Esophagus muscularis mucosa (tissue), 4 donors: ENCODE data around the gene MATN1. TPM values are rescaled to one million over a fixed set of nuclear protein-coding genes. Genes with fewer than 3 reads are reported as not detected.
"Not testable (repeated sequence)": the region's sequence is repeated elsewhere in the genome, so short reads cannot be mapped to it uniquely, and the experiment has no call there.

ENCODE experiments used
- DNase-seq: peaks from one replicate; pipeline ENCODE4 v3.0.0-alpha.2; 2017; ENCODE audit errors: extremely low spot score
- H3K27ac ChIP-seq, 4 donors: fragments of 200-600 bp; sonication (generic); replicated peaks in 1 of 4; 1 replicate in 3 of 4; 2 replicates in 1 of 4; pipeline ENCODE4 v1.5.1; 2016 to 2019; ENCODE audit warnings: mild to moderate bottlenecking in 1 of 4
- H3K27me3 ChIP-seq, 4 donors: fragments of 200-600 bp; sonication (generic); one replicate each; pipeline versions ENCODE4 v1.5.1 to v1.6.0; 2016 to 2019
- H3K36me3 ChIP-seq, 4 donors: fragments of 200-600 bp; sonication (generic); one replicate each; pipeline ENCODE4 v1.5.1; 2016 to 2019
- H3K4me1 ChIP-seq, 4 donors: fragments of 200-600 bp; sonication (generic); one replicate each; pipeline ENCODE4 v1.5.1; 2016 to 2019
- H3K4me3 ChIP-seq, 4 donors: fragments of 200-600 bp; sonication (generic); 1 replicate in 2 of 4; 2 replicates in 2 of 4; pipeline ENCODE4 v1.5.1; 2016 to 2019; ENCODE audit warnings: mild to moderate bottlenecking in 4 of 4, moderate library complexity in 1 of 4
- H3K9me3 ChIP-seq, 4 donors: fragments of 200-600 bp; sonication (generic); 1 replicate in 3 of 4; 2 replicates in 1 of 4; pipeline ENCODE4 v1.5.1; 2016 to 2019
- EP300 ChIP-seq: sonication (generic); formaldehyde crosslinking; IDR thresholded peaks from one replicate; pipeline ENCODE4 v1.6.1; 2017; ENCODE audit warnings: antibody characterized with exemption
- POLR2A ChIP-seq: fragments of 450-650 bp; IDR thresholded peaks from one replicate; pipeline ENCODE4 v1.6.1; 2017; ENCODE audit warnings: antibody characterized with exemption, moderate library complexity, mild to moderate bottlenecking, low read depth
- POLR2AphosphoS5 ChIP-seq, 2 donors: sonication (generic); formaldehyde crosslinking; IDR thresholded peaks; one replicate each; pipeline ENCODE4 v1.6.1; 2017; ENCODE audit warnings: antibody characterized with exemption in 2 of 2
- WGBS: methylation state at CpG from one replicate; pipeline ENCODE4 v1.1.5; 2018; 5-methylcytosine and 5-hydroxymethylcytosine counted together
- intact Hi-C: fragments of 100-400 bp; cut with DNase I; formaldehyde crosslinking; loops from one replicate; pipeline ENCODE4 v1.15.1; 2023
- total RNA-seq, 4 donors: library from RNA; depleted of rRNA; stranded (reverse); fragments of >200 nt; gene quantifications; one replicate each; pipeline versions ENCODE4 v1.1.0 to v1.2.1, GENCODE V29; 2016
- TF ChIP-seq, protein P1 (sequence below), 3 experiments: fragments of 200-600 bp in 2 of 3; fragments of 450-650 bp in 1 of 3; sonication (generic) in 2 of 3; IDR thresholded peaks; one replicate each; pipeline ENCODE4 v1.5.1; 2017 to 2019; ENCODE audit warnings: antibody characterized with exemption in 3 of 3, mild to moderate bottlenecking in 2 of 3, moderate library complexity in 1 of 3

Gene MATN1
- total RNA-seq, 4 donors from 2014 or later, result not detected

- H3K9me3 ChIP-seq, result no peaks in the 10 kb centered on the region
- no peaks in the 10 kb centered on the region for H3K36me3 ChIP-seq
- no peak for TF ChIP-seq POLR2A
- no peak for TF ChIP-seq EP300
- no peak for TF ChIP-seq POLR2AphosphoS5 (IDR thresholded peaks at IDR 0.05)
- TF ChIP-seq, protein P1, sequence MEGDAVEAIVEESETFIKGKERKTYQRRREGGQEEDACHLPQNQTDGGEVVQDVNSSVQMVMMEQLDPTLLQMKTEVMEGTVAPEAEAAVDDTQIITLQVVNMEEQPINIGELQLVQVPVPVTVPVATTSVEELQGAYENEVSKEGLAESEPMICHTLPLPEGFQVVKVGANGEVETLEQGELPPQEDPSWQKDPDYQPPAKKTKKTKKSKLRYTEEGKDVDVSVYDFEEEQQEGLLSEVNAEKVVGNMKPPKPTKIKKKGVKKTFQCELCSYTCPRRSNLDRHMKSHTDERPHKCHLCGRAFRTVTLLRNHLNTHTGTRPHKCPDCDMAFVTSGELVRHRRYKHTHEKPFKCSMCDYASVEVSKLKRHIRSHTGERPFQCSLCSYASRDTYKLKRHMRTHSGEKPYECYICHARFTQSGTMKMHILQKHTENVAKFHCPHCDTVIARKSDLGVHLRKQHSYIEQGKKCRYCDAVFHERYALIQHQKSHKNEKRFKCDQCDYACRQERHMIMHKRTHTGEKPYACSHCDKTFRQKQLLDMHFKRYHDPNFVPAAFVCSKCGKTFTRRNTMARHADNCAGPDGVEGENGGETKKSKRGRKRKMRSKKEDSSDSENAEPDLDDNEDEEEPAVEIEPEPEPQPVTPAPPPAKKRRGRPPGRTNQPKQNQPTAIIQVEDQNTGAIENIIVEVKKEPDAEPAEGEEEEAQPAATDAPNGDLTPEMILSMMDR (IDR thresholded peaks at IDR 0.05), result no peak
- H3K4me3 ChIP-seq, result no peak overlapping the region
- intact Hi-C loops, result no loop called here
- H3K27me3 ChIP-seq, result peaks cover 0 to 8% (median 6%) of the 10 kb centered on the region in 4 donors
- WGBS, result 63% methylated on average over 7 of the region's 7 CpGs
- H3K4me1 ChIP-seq, result peaks cover 0 to 19% (median 7%) of the 10 kb centered on the region in 4 donors
- H3K27ac ChIP-seq, result no peak overlapping the region
- no peak for DNase-seq
These were observed 33.3 kb downstream of the MATN1 start for GRCh38 chr1:30689901-30690645.

- no peak for DNase-seq
- no peaks in the 10 kb centered on the region for H3K36me3 ChIP-seq
- peaks cover 0 to 17% (median 14%) of the 10 kb centered on the region in 4 donors for H3K27me3 ChIP-seq
- no peak overlapping the region for H3K4me3 ChIP-seq
- H3K9me3 ChIP-seq, result no peaks in the 10 kb centered on the region
- TF ChIP-seq POLR2AphosphoS5 (IDR thresholded peaks at IDR 0.05) (no peak), EP300 (no peak), POLR2A (no peak)
- TF ChIP-seq, protein P1 (IDR thresholded peaks at IDR 0.05), result no peak
- peaks cover 0 to 17% (median 11%) of the 10 kb centered on the region in 4 donors for H3K4me1 ChIP-seq
- H3K27ac ChIP-seq, result no peak overlapping the region
- WGBS, result 78% methylated on average over 4 of the region's 11 CpGs
- intact Hi-C loops, result no loop called here
These were observed 34.2 kb downstream of the MATN1 start for GRCh38 chr1:30688920-30689794.

- H3K27ac ChIP-seq, H3K9me3 ChIP-seq, H3K4me3 ChIP-seq, DNase-seq, H3K36me3 ChIP-seq, intact Hi-C loops: not testable (repeated sequence)
- Histone ChIP-seq H3K4me1 (peaks cover 0 to 17% (median 11%) of the 10 kb centered on the region in 4 donors), H3K27me3 (peaks cover 0 to 24% (median 15%) of the 10 kb centered on the region in 4 donors)
- WGBS, result 94% methylated on average over 9 of the region's 9 CpGs
These were observed 34.9 kb downstream of the MATN1 start for GRCh38 chr1:30688516-30688915.

DNA sequence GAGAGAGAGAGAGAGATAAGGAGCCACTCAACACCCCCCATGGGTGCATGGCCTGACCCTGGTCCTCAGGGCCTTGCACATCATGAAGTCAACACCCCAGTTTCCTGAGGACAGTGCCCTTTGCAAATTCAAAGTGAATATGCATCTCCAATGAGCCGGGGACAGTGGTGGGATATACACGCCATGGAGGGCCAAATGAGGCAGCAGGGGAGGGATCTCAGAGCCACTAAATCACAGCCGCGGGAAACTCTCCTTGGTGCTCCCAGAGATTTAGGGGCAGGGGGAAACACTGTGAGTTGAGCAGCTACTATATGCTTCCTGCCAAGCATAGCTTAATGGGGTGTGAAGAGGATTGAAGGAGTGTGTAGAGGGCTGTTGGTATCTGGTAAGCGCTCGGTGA is 35.5 kb downstream of the MATN1 start:
- H3K36me3 ChIP-seq, result no peaks in the 10 kb centered on the region
- intact Hi-C loops, result no loop called here

More for the DNA sequence above, 35.5 kb downstream of the MATN1 start:
- 92% methylated on average over 6 of the region's 6 CpGs for WGBS
- Histone ChIP-seq H3K4me3 (no peak overlapping the region), H3K4me1 (peaks cover 0 to 17% (median 11%) of the 10 kb centered on the region in 4 donors), H3K27me3 (peaks cover 0 to 28% (median 15%) of the 10 kb centered on the region in 4 donors), H3K9me3 (no peaks in the 10 kb centered on the region), H3K27ac (no peak overlapping the region)
- TF ChIP-seq, protein P1 (IDR thresholded peaks at IDR 0.05), result no peak
- TF ChIP-seq EP300, result no peak
- no peak for TF ChIP-seq POLR2AphosphoS5 (IDR thresholded peaks at IDR 0.05)
- no peak for TF ChIP-seq POLR2A
- DNase-seq, result no peak
